HG03439 (cell line): Measurements from ENCODE around the gene FAS.
A peak's percentile ranks its signal among the peaks of the same experiment; 100 is the strongest.

Source experiments
- ATAC-seq: cut with Tn5 transposase; IDR thresholded peaks from one replicate; pipeline ENCODE4 v1.9.1; 2021; ENCODE audit warnings: mild to moderate bottlenecking, moderate library complexity; ENCODE audit not compliant: unreplicated experiment

The FAS gene

DNA sequence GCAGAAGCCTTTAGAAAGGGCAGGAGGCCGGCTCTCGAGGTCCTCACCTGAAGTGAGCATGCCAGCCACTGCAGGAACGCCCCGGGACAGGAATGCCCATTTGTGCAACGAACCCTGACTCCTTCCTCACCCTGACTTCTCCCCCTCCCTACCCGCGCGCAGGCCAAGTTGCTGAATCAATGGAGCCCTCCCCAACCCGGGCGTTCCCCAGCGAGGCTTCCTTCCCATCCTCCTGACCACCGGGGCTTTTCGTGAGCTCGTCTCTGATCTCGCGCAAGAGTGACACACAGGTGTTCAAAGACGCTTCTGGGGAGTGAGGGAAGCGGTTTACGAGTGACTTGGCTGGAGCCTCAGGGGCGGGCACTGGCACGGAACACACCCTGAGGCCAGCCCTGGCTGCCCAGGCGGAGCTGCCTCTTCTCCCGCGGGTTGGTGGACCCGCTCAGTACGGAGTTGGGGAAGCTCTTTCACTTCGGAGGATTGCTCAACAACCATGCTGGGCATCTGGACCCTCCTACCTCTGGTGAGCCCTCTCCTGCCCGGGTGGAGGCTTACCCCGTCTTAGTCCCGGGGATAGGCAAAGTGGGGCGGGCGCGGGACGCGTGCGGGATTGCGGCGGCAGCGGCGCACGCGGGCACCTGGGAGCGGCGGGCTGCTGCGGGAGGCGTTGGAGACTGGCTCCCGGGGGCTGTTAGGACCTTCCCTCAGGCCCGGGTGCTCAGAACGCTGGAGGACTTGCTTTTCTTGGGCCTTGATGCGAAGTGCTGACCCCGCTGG, at the start of gene FAS:
FAS (plus strand) TSS at position 415 of the 777 bp plus-strand sequence; CDS start at position 494, 79 bp downstream.
- peak; percentile 54 for ATAC-seq

DNA sequence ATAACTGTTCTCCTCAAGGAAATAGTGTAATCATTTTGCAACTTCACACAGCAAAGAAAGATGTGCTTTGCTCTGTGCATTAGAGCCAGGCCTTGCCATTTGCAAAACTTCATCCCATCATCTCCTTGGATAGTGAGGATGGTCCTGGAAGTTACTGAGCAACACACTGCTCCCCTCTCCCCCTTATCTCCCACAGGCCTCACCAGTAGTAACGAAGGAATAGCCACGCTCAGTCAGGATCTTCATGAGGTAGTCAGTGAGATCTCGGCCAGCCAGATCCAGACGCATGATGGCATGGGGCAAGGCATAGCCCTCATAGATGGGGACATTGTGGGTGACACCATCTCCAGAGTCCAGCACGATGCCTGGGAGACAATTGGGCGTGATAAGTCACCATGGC, 49.6 kb upstream of the FAS start:
- no peak for ATAC-seq

DNA sequence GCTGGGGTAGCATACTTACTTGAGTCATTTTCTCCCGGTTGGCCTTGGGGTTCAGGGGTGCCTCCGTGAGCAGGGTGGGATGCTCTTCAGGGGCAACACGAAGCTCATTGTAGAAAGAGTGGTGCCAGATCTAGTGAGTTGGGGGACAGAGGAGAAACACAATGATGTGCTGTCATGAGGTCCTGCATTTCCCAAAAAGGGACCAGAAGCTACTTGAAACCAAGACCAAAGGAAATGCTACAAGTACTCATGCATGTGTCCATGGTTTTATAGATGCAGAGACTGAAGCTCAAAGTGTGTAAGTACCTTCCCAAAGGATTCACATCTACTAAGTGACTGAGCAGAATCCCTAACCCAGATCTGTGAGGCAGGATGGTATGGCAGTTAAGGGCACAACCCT, 46.8 kb upstream of the FAS start:
- no peak for ATAC-seq

DNA sequence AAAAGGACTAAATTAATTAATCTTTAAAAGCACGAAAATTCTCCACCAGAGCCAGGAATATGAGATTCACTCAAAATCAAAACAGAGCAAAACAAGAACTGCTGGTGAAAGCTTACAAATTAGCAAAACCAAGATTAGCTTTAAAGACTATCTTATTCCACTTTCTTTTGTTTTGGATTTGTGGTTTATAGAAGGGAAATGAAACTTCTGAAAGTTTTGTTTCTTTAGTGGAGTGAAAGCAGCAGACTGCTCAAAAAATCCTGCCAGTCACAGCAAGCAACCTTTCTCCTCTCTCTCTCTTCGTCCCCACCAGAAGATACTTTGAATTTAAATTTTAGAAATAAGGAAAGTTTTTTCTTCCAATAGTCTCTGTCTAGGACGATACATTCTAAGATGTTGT, 45.8 kb upstream of the FAS start:
- no peak for ATAC-seq

DNA sequence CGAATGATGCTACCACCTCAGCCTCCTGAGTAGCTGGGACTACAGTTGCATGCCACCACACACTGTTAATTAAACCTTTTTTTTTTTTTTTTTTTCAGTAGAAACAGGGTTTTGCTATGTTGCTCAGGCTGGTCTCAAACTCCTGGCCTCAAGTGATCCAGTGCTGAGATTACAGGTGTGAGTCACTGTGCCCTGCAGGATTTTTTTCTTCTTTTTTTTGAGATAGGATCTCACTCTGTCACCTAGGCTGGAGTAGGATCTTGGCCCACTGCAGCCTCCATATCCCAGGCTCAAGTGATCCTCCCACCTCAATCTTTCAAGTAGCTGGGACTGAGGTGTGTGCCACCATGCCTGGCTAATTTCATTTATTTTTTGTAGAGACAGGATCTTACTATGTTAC, 44.4 kb upstream of the FAS start:
- ATAC-seq, result no peak

DNA sequence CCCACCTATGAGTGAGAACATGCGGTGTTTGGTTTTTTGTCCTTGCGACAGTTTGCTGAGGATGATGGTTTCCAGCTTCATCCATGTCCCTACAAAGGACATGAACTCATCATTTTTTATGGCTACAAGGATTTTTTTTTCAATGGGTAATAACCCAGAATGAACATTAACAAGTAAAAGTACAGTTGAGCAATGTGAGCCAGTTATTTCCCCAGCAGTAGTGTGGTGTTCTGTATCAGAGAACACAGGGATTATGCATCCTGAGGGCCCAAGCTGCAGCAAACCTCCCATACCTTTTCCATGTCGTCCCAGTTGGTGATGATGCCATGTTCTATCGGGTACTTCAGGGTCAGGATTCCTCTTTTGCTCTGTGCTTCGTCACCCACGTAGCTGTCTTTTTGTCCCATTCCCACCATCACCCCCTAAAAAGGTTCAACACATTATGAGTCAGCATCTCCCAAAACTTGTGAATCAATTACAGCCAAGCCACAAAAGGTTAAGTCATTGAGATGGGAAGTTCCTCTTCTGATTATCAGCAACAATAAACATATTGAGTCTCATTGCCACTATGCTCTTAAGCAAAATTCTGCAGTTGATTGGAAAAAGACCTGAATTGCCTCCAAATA, 43.5 kb upstream of the FAS start:
- no peak for ATAC-seq

DNA sequence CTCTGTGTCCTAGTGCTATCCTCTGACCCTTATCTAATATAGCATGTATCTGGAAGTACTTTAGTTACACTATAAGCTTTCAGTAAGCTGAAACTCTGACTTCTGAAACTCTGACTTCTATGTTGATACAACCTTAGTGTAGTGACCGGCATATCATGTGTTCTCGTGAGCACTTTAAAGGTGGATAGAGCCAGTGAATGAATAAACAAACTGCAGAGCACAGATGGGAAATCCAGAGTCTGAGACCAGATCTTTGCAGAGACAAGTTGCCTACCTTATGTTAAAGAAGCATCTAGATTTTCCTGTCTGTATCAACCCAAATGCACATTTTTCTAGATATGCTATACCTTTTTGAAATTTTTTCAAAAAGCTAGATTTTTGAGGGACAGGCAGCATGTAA, 41.5 kb upstream of the FAS start:
- ATAC-seq, result no peak

DNA sequence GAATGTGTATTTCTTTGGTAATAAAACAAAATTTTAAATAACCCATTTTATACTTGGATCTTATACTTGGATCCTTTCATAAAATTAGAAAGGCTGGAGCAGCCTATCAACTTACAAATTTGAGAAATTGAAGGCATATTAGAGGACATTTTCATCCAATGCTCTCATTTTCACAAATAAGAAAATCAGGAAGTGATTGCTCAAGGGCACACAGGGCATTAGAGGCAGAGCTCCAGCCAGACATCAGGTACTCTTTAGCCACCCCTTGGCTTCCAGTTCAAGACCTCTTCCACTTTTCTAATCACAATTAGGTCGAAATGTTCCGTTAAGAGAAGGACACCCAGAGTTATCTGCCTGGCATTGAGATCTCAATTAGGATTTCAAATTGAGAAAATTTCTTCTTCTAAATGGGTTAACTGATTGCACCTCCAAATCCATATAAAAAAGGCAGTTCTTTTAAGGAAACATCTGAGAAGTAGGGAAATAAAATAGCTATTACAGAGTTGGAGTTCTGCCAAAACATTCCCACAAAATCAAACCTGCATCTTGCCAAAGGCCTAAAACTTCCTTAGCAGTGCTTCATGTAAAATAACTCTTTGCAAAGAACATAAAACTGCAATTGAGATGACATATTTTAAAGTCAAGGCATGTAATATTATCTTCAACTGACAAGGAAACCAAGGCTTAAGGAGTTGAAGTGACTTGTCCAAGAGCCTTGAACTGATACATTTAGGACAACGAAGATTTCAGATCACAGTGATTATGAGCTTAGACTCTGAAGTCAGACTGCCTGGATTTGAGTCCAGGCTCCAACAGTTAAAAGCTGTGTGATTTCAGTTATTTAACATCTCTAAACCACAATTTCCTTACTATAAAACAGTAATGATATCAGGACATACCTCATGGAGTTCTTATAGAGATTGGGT, 40.4 kb upstream of the FAS start:
- ATAC-seq, result no peak

DNA sequence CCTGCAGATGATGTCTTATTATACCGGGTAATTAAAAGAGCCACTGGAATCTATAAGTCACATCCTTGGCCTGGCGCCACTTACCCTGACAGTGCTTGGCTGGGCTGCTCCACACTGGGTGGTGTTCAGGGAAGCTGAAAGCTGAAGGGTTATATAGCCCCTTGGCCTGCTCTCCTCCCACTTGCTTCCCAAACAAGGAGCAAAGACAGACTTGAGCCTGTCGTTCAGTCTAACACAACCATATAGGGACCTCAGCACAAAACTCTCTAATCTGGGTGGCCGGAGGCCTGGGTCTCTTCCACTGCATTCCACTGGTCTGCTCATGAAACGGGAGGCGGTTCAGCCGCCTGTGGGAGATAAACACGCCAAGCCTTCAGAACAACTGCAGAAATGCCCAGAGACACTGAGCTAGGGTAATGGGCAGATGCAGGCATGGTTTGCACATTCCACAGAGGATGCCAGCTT, 37.9 kb upstream of the FAS start, which contains the start of gene ACTA2:
ACTA2 (minus strand) TSS at position 127 of the 465 bp plus-strand sequence. CDS start 3,843 bp downstream, outside the sequence.
- no peak for ATAC-seq

DNA sequence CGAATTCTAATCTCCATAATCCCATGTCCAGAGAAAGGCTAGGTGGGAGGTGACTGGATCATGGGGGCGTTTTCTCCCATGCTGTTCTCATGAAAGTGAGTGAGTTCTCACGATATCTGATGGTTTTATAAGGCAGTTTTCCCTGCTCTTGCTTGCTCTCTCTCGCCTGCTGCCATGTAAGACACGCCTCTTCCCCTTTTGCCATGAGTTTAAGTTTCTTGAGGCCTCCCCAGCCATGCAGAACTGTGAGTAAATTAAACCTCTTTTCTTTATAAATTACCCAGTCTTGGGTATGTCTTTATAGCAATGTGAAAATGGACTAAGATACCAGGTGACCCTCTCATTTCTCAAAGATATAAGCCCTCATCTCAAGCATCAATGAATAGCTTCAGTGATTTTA, 36.9 kb upstream of the FAS start:
- ATAC-seq, result no peak

DNA sequence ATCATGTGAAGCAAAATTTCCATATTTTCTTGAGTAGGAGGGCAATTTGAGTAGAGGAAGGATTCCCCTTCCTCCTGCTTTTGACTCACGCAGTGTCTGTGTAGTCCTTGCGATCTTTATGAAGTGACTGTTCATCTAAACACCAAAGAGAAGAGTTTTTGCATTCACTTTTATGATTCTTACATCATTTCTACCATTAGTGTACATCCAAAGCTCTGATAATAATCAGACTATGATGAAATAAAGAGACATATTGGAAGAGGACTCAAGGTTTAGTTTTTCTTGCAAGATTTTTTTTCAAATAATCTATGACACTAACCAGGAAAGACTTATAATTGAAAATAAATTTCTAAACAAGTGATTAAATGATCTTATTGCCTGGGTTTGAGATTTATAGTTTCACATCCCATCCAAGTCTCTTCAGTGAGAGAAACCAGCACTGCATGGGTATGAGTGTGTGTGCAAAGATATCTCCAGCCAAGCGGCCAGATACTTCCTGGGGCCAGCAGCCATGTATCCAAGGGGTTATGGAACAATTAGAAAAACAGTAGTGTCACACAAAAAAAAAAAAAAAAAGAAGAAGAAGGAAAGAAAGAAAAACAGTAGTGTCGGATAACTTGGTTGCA, 36.0 kb upstream of the FAS start:
- ATAC-seq, result no peak

DNA sequence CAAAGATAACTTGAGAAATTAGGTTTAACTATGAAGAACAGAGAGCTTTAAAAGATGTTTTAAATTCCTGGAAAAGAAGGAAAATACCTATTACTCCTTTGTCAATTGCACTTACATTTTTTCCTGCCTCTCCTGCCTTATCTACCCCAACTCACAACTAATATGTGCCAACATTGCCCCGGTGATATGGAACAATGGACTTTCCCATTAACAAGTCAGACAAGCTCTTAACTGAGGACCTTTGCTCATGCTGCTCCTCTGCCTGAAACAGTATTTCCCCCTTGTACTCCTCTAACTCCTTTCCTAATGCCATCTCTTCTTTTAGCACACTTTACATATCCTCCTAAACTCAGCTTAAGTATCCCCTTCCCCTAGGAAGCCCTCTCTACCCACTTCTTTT, 33.2 kb upstream of the FAS start:
- no peak for ATAC-seq

DNA sequence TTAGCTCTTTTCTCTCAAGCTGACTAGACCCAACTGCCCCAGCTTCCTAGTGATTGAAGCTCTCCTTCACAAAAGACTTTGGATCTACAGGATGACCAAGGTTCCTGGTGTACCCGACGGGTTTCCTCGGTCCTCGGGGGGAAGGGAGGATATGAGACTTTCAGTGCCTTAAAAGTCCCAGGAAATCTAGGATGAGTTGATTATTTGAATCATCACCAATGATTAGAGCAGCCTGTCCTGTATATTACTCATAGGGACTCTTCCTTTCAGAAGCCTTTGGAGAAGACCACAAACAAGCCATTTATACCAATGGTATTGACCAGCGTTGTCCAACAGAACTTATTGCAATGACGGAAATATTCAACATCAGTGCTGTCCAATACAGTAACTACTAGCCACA, 31.9 kb upstream of the FAS start:
- no peak for ATAC-seq

DNA sequence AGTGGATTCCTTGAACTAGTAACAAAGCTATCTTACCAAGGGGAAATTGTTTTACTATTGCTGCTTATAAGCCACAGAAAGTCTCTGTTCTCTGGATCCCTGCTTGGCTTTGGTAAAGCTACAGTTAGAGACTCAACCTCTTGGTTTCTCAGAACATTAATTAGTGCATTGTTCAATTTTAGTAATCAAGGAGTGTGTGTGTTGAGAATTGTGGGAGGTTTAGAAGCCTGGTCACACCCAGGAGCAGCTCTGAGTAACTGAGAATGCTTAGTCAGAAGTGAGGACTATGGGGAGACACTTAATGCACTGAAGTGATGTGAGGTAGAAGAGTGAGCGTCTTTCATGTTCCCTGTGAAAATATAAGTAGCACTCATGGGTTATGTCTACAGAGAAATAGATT, 29.8 kb upstream of the FAS start:
- ATAC-seq, result no peak

DNA sequence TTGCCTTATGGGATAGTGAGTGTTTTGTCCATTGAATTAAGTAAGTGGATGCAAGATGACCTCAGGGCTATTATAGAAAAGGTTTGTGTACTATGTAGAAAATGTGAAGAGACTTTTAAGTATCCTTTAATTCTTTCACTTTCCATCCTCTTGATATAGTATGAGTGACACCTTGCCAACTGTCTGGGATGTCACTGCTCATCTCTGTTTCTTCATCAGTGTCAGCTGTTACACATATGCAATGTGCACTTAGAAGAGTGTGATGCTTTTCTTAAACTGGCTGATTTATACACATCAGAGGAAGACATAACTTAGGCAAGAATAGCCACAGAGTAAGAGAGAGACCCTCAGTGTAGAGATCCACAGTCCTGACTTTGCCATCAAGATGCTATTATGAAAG, 29.3 kb upstream of the FAS start:
- no peak for ATAC-seq

DNA sequence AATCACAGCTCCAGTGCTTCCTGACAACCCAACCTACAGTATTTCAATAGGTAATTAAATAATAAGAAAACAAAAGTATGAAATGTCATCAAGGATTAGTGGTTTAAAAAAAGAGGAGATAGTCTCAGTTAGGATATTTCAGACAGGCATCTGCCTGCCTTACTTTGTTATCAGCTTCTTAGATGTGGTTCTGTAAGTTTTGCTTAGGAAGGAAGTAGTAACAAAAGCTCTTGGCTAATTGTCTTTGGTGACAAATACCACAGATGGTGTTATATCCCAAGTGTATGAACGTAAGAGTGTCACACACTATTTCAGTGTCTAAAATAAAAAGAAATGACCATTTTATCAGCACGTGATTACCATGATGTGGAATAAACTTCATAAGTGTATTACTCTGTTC, 28.3 kb upstream of the FAS start:
- ATAC-seq, result no peak

DNA sequence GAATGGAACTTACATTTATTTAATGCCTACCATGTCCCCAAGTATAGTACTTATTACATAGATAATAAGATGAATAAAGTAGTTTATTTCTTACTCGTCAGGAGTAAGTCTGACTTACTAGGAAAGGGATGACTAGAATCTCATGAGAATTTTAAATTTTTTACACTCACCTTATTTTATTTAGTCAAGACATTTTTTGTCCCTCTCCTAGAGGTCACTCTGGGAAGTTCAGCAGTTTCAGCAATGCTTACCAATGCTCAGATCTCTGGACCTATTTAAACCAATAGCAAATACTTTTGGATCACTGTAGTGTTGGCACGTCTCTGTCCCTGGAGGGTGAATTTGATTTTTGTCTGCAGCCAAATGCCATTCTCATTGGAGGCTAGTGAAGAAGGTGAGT, 27.3 kb upstream of the FAS start:
- ATAC-seq, result no peak

DNA sequence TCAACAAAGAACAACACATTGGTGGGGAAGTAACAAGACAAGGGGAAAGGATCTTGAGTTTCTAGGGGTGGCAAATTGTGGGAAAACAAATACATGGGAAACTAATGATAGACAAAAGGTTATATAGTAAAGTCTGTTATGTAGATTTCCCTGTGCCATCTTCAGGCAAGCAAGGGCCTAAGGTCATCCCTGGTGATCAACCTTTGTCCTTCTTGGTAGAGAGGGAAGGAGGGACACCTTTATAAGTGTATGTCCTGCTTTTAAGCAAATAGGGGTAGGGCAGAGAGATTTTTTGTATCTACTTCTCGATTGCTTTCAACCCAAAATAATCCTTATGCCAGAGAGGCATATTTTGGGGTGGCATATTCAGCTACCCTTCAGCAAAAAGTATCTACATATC, 26.2 kb upstream of the FAS start:
- ATAC-seq, result no peak

DNA sequence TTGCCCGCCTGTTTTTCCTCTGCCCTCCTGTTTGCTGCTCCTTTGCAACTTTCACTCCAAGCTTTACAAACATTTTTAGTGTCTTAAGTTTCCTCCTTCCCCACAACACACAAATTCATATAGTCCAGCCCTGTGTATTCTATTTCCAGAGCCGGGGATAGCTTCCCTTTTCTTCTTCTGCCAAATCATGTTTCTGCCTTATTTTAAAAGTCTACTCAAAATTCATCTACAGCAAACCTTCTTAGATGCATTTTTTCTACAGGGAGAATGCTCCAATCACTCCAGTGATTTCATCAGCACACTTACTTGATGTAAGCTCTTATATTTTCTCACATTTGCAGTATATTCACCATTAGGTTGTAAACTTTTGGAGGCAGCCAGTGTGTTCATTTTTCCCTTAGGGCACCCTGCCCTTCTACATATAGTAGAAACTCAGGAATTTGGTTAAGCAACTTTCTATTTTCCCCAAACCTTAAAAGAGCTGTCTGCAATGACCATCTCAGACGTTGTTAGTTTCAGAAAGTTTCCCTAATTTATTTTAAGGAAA, 25.7 kb upstream of the FAS start:
- ATAC-seq, result no peak

DNA sequence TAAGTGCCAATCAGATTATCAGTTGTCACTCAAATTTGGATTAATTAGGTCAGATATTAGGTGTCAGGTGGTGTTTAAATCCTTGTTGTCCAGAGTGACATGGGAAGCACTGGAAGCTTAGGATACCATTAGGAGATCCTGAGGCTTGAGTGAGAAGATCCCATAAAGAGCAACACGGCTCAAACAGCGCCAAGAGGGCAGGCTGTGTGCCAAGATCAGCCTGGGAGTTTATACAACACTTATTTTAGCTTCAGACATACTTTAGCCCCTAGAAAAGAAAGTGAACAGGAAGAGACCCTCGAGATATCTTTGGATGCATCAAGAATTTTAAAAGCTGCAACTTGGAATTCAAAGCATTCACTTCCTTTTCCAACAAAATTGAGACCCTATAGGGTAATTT, 23.8 kb upstream of the FAS start:
- ATAC-seq, result no peak

DNA sequence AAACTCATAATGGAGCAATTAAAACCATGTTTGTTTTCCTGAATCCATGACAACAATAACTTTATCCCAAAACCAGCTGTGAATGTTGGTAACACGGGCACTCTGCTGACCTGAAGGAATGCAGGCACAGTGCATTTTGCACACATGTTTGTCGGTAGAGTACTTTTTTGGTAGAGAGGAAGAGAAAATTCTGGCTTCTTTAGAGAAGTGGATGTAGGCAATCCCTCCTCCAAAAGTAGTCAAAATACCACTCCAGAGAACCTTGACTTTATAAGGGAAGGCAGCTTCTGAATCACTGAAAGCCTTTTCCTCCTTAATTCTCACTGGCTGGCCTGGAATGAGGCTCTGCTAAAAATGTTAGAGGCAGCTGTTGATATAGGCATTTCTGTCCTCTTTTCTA, 22.2 kb upstream of the FAS start:
- no peak for ATAC-seq
